HEK293 (cell line): ENCODE data around the gene IFNLR1.

Source experiments
- CTCF ChIA-PET: fragments of 350-600 bp; formaldehyde crosslinking; extraction: SDS; loops from one replicate; lab custom pipeline; 2021; ENCODE audit warnings: antibody characterized with exemption; lab: Yijun Ruan, JAX
- POLR2A ChIA-PET: fragments of 300-600 bp; formaldehyde crosslinking; extraction: SDS; loops from one replicate; lab custom pipeline; 2020; ENCODE audit warnings: antibody characterized with exemption, inconsistent platforms; lab: Yijun Ruan, JAX
- H3K27ac ChIP-seq: fragments of 200-500 bp; sonication (Bioruptor generic); 2 replicates; pipeline ENCODE4 v1.5.1; 2014; ENCODE audit warnings: low read depth, low read length, control low read depth, inconsistent platforms; ENCODE audit errors: extremely low read depth
- H3K36me3 ChIP-seq, 2 experiments: fragments of 200-500 bp in 1 of 2; sonication (Bioruptor generic) in 1 of 2; 1 replicate in 1 of 2; 2 replicates in 1 of 2; pipeline ENCODE4 v1.5.1; 2014 to 2017; ENCODE audit warnings: inconsistent platforms in 2 of 2, low read length in 2 of 2; ENCODE audit not compliant: control insufficient read depth in 2 of 2, insufficient read depth in 1 of 2
- H3K4me1 ChIP-seq: fragments of 200-500 bp; sonication (Bioruptor generic); 2 replicates; pipeline ENCODE4 v1.5.1; 2014; ENCODE audit warnings: mild to moderate bottlenecking, low read length, inconsistent platforms; ENCODE audit not compliant: control insufficient read depth, insufficient read depth
- H3K4me3 ChIP-seq: 2 replicates; pipeline ENCODE4 v1.5.1; 2011; ENCODE audit warnings: low read depth, mild to moderate bottlenecking, control low read depth, low read length, moderate library complexity
- H3K9me3 ChIP-seq: fragments of 200-500 bp; sonication (Bioruptor generic); 2 replicates; pipeline ENCODE4 v1.5.1; 2014; ENCODE audit warnings: low read depth, low read length, inconsistent platforms; ENCODE audit not compliant: control insufficient read depth, insufficient read depth
- ATF2 ChIP-seq: fragments of 450-650 bp; formaldehyde crosslinking; IDR thresholded peaks from 2 replicates; pipeline ENCODE4 v1.5.1; 2016; ENCODE audit warnings: missing biosample characterization, missing genetic modification characterization, low read depth
- GFI1B ChIP-seq: fragments of 450-650 bp; formaldehyde crosslinking; IDR thresholded peaks from 2 replicates; pipeline ENCODE4 v1.5.1; 2016; ENCODE audit warnings: missing biosample characterization, missing genetic modification characterization
- GLIS1 ChIP-seq: fragments of 450-650 bp; formaldehyde crosslinking; IDR thresholded peaks from 2 replicates; pipeline ENCODE4 v1.5.1; 2016; ENCODE audit warnings: missing biosample characterization, missing genetic modification characterization
- HOXC10 ChIP-seq: sonication (generic); formaldehyde crosslinking; IDR thresholded peaks from 2 replicates; pipeline ENCODE4 v1.8.1; 2023; ENCODE audit warnings: mild to moderate bottlenecking, missing genetic modification reagents
- HOXD13 ChIP-seq: sonication (generic); formaldehyde crosslinking; IDR thresholded peaks from 2 replicates; pipeline ENCODE4 v1.8.0; 2022; ENCODE audit warnings: missing genetic modification reagents, borderline replicate concordance
- TSHZ1 ChIP-seq: fragments of 450-650 bp; formaldehyde crosslinking; IDR thresholded peaks from 2 replicates; pipeline ENCODE4 v1.5.1; 2016; ENCODE audit warnings: missing biosample characterization, missing genetic modification characterization, borderline replicate concordance
- ZBTB17 ChIP-seq: fragments of 450-650 bp; formaldehyde crosslinking; IDR thresholded peaks from 2 replicates; pipeline ENCODE4 v1.5.1; 2016; ENCODE audit warnings: missing biosample characterization, missing genetic modification characterization
- ZFP3 ChIP-seq: fragments of 450-650 bp; formaldehyde crosslinking; IDR thresholded peaks from 2 replicates; pipeline ENCODE4 v1.5.1; 2016; ENCODE audit warnings: low read depth, missing biosample characterization, missing genetic modification characterization
- ZNF112 ChIP-seq: fragments of 450-650 bp; formaldehyde crosslinking; IDR thresholded peaks from 2 replicates; pipeline ENCODE4 v1.5.0; 2017; ENCODE audit warnings: missing biosample characterization, missing genetic modification characterization
- ZNF223 ChIP-seq: fragments of 450-650 bp; formaldehyde crosslinking; IDR thresholded peaks from 2 replicates; pipeline ENCODE4 v1.5.1; 2016; ENCODE audit warnings: missing biosample characterization, missing genetic modification characterization
- ZNF280C ChIP-seq: fragments of 450-650 bp; formaldehyde crosslinking; IDR thresholded peaks from 2 replicates; pipeline ENCODE4 v1.5.1; 2016; ENCODE audit warnings: missing biosample characterization, missing genetic modification characterization
- ZNF341 ChIP-seq: fragments of 450-650 bp; formaldehyde crosslinking; IDR thresholded peaks from 2 replicates; pipeline ENCODE4; 2016; ENCODE audit warnings: low read depth, missing biosample characterization, missing genetic modification characterization
- ZNF391 ChIP-seq: fragments of 450-650 bp; formaldehyde crosslinking; IDR thresholded peaks from 2 replicates; pipeline ENCODE4 v1.5.1; 2016; ENCODE audit warnings: low read depth, missing biosample characterization, missing genetic modification characterization, borderline replicate concordance
- ZNF398 ChIP-seq: fragments of 450-650 bp; formaldehyde crosslinking; IDR thresholded peaks from 2 replicates; pipeline ENCODE4 v1.5.1; 2017; ENCODE audit warnings: missing biosample characterization, missing genetic modification characterization
- ZNF513 ChIP-seq: fragments of 450-650 bp; IDR thresholded peaks from 2 replicates; pipeline ENCODE4 v1.5.1; 2018; ENCODE audit warnings: missing biosample characterization, missing genetic modification characterization
- ZNF664 ChIP-seq: fragments of 450-650 bp; formaldehyde crosslinking; IDR thresholded peaks from 2 replicates; pipeline ENCODE4 v1.5.1; 2016; ENCODE audit warnings: missing biosample characterization, missing genetic modification characterization
- ZNF76 ChIP-seq: fragments of 450-650 bp; formaldehyde crosslinking; IDR thresholded peaks from 2 replicates; pipeline ENCODE4; 2016; ENCODE audit warnings: low read depth, missing biosample characterization, missing genetic modification characterization, borderline replicate concordance
- ZNF768 ChIP-seq: fragments of 450-650 bp; formaldehyde crosslinking; IDR thresholded peaks from 2 replicates; pipeline ENCODE4 v1.5.1; 2018; ENCODE audit warnings: missing biosample characterization, mild to moderate bottlenecking, missing genetic modification characterization

IFNLR1 gene

GRCh38 chr1:24136956-24137539 lies 50.0 kb downstream of the IFNLR1 start (continued):
- TF ChIP-seq TSHZ1 (tag by site-specific recombination): no peak
- no peak for TF ChIP-seq ZNF391 (tag by site-specific recombination)
- TF ChIP-seq ZNF341: no peak
- no peak for TF ChIP-seq ZBTB17 (tag by site-specific recombination)
- no peak for TF ChIP-seq ZNF768 (tag by site-specific recombination)
- TF ChIP-seq ZNF223 (tag by site-specific recombination): no peak
- TF ChIP-seq ZNF664: no peak
- TF ChIP-seq HOXC10 (CRISPR knock-in tag): no peak
- TF ChIP-seq, all 188 proteins: peak for 0

- no peak for TF ChIP-seq ZNF398
- ChIA-PET POLR2A (interaction anchor here (1.1 kb wide), 1 partner anchor 16 kb away, joined by 3 read pairs; no protein-coding TSS in a partner anchor), CTCF (interaction anchor here (1.1 to 4.8 kb wide), 2 partner anchors 16 to 20 kb away, joined by 3 to 28 read pairs; no protein-coding TSS in a partner anchor)
- no peaks in the 10 kb centered on the region for H3K4me1 ChIP-seq
- H3K9me3 ChIP-seq: no peaks in the 10 kb centered on the region
- H3K36me3 ChIP-seq: no peaks in the 10 kb centered on the region
- no peak overlapping the region for H3K27ac ChIP-seq
- no peak overlapping the region for H3K4me3 ChIP-seq
These were observed 52.7 kb downstream of the IFNLR1 start for GRCh38 chr1:24134376-24134775.

GRCh38 chr1:24133819-24134218 lies 53.3 kb downstream of the IFNLR1 start:
- CTCF ChIA-PET: interaction anchor here (0.6 to 4.8 kb wide), 4 partner anchors 11 to 79 kb away, joined by 3 to 28 read pairs (median 3); no protein-coding TSS in a partner anchor
- H3K9me3 ChIP-seq: no peaks in the 10 kb centered on the region
- POLR2A ChIA-PET: interaction anchor here (1.1 kb wide), 1 partner anchor 16 kb away, joined by 3 read pairs; no protein-coding TSS in a partner anchor
- TF ChIP-seq ZNF76 (tag by site-specific recombination): no peak
- TF ChIP-seq ZNF513 (tag by site-specific recombination): no peak
- TF ChIP-seq ZNF112: no peak
- TF ChIP-seq HOXD13 (CRISPR knock-in tag): no peak
- no peak for TF ChIP-seq ATF2 (tag by site-specific recombination)
- TF ChIP-seq GLIS1 (tag by site-specific recombination): no peak
- no peak for TF ChIP-seq ZNF280C (tag by site-specific recombination)
- no peak for TF ChIP-seq GFI1B (tag by site-specific recombination)
- no peak for TF ChIP-seq ZFP3 (tag by site-specific recombination)

More at GRCh38 chr1:24133819-24134218, 53.3 kb downstream of the IFNLR1 start:
- Histone ChIP-seq H3K4me3 (no peak overlapping the region), H3K4me1 (no peaks in the 10 kb centered on the region), H3K27ac (no peak overlapping the region), H3K36me3 (no peaks in the 10 kb centered on the region)
